ENCODE results near the gene PPP3R2. TPM values are rescaled to one million over a fixed set of nuclear protein-coding genes. Genes with fewer than 3 reads are reported as not detected.
"Not testable (repeated sequence)": the region's sequence is repeated elsewhere in the genome, so short reads cannot be mapped to it uniquely, and the experiment has no call there.

The PPP3R2 gene
- total and polyA plus RNA-seq, 2 experiments from 2014 or later, result not detected

DNA sequence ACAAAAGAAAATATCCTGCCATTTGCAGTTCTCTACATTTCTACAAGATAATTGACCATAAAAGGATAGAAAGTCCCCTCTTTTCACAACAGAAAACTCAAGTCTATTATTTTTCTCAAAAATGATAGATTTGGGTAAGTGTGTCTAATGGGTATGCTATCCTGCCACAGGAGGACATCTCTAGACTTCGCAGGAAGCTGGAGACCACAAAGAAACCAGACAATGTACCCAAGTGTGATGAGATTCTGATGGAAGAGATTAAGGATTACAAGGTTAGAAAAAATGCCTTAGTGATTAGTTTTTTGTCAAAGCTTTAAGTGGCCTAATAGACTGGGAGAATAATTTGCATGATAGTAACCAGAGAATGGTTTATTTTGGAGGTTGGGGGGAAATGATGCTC is 33.0 kb downstream of the PPP3R2 start (continued):
- TF ChIP-seq ZNF462 (CRISPR knock-in tag; IDR thresholded peaks at IDR 0.05) (no peak), EZH2phosphoT487 (IDR thresholded peaks at IDR 0.05; ENCODE audit: unreplicated experiment) (no peak)

DNA sequence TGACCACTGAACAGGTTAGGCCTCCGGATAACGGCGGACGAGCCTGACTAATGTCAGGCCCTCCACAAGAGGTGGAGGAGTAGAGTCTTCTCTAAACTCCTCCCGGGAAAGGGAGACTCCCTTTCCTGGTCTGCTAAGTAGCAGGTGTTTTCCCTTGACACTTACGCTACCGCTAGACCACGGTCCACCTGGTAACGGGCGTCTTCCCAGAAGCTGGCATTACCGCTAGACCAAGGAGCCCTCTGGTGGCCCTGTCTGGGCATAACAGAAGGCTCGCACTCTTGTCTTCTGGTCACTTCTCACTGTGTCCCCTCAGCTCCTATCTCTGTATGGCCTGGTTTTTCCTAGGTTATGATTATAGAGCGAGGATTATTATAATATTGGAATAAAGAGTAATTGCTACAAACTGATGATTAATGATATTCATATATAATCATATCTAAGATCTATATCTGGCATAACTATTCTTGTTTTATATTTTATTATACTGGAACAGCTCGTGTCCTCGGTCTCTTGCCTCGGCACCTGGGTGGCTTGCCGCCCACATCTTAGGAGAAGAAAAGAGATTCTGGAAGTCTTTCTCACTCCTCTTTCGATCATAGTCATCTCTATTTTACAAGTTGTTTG is 45.2 kb downstream of the PPP3R2 start:
- not testable (repeated sequence) for H2AFZ ChIP-seq; H3K4me3 Mint-ChIP-seq; H3K4me3 ChIP-seq; H3F3A ChIP-seq (replicated peaks; ENCODE audit: low read depth); H3K9me2 ChIP-seq (ENCODE audit: insufficient read depth); H3K4me1 Mint-ChIP-seq; H3K27me3 ChIP-seq (ENCODE audit: insufficient read depth); H3K27ac ChIP-seq (ENCODE audit: low read depth); H4K20me1 ChIP-seq (replicated peaks; ENCODE audit: insufficient read depth); H3K79me2 ChIP-seq (replicated peaks; ENCODE audit: insufficient read depth); H3K27ac Mint-ChIP-seq; H3K4me1 ChIP-seq (ENCODE audit: insufficient read depth); H3K4me2 ChIP-seq; H3K27me3 Mint-ChIP-seq (ENCODE audit: insufficient read depth, low read depth, poor library complexity); H3K9me3 Mint-ChIP-seq
- peak; percentile 29; the same call in 1 of the 3 replicates for ATAC-seq
- H3K36me3 ChIP-seq (ENCODE audit: insufficient read depth), result peaks cover 57% of the 10 kb centered on the region
- peak; percentile 54 for DNase-seq (ENCODE audit: low spot score)
- TF ChIP-seq, protein P1, sequence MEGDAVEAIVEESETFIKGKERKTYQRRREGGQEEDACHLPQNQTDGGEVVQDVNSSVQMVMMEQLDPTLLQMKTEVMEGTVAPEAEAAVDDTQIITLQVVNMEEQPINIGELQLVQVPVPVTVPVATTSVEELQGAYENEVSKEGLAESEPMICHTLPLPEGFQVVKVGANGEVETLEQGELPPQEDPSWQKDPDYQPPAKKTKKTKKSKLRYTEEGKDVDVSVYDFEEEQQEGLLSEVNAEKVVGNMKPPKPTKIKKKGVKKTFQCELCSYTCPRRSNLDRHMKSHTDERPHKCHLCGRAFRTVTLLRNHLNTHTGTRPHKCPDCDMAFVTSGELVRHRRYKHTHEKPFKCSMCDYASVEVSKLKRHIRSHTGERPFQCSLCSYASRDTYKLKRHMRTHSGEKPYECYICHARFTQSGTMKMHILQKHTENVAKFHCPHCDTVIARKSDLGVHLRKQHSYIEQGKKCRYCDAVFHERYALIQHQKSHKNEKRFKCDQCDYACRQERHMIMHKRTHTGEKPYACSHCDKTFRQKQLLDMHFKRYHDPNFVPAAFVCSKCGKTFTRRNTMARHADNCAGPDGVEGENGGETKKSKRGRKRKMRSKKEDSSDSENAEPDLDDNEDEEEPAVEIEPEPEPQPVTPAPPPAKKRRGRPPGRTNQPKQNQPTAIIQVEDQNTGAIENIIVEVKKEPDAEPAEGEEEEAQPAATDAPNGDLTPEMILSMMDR (conservative IDR thresholded peaks at IDR 0.05; ENCODE audit: low read depth in 2 of 2), result peak; percentile 56 to 60
- peak; percentile 4; the same call in 1 of the 2 replicates for TF ChIP-seq ZNF462 (CRISPR knock-in tag; IDR thresholded peaks at IDR 0.05)
- H3K36me3 Mint-ChIP-seq (ENCODE audit: low read depth), result peaks cover 80% of the 10 kb centered on the region
